K562 (cell line): ENCODE data around the gene SMIM45.

Experiments
- ATAC-seq: fragments of 200-7000 bp; cut with Tn5 transposase; 3 replicates; pipeline ENCODE4 v1.9.1; 2020; ENCODE audit warnings: moderate library complexity
- BruUV-seq: library from RNA; stranded (reverse); fragments of 400-500 nt; replicated peaks from 2 replicates; lab custom pipeline; 2021; lab: Mats Ljungman, UMichigan
- CTCF ChIA-PET: fragments of 300-600 bp; formaldehyde crosslinking; extraction: SDS; loops from one replicate; lab custom pipeline; 2021; ENCODE audit warnings: low intra/inter-chr PET ratio; lab: Yijun Ruan, JAX
- POLR2A ChIA-PET: fragments of 300-600, 350-650 bp; sonication (Branson Sonifier 250); formaldehyde crosslinking; extraction: SDS; loops from one replicate; lab custom pipeline; 2021; ENCODE audit warnings: antibody characterized with exemption, inconsistent platforms; lab: Yijun Ruan, JAX
- DNase-seq, 4 experiments: peaks; one replicate each; pipeline versions ENCODE4 v3.0.0 to v3.0.0-alpha.2; 2011 to 2018; ENCODE audit warnings: low spot score in 3 of 4, mixed read lengths in 3 of 4; ENCODE audit errors: extremely low read depth in 1 of 4
- FAIRE-seq: peaks from 2 replicates; lab custom pipeline; 2011; peaks lifted over from hg19 to GRCh38; lab: Jason Lieb, UNC
- H2AFZ ChIP-seq: 2 replicates; pipeline ENCODE4 v1.6.0; 2011; ENCODE audit warnings: low read depth, low read length, control low read depth, inconsistent platforms
- H3K27ac ChIP-seq: fragments of 200-600 bp; 3 replicates; pipeline ENCODE4 v1.8.0; 2011; ENCODE audit warnings: low read depth, mild to moderate bottlenecking, control low read depth, inconsistent platforms, low read length, moderate library complexity, mixed read lengths; ENCODE audit errors: extremely low read depth
- H3K27me3 ChIP-seq, 2 experiments: fragments of 300-600 bp in 1 of 2; 2 replicates in 1 of 2; 3 replicates in 1 of 2; pipeline versions ENCODE4 v1.6.0 to v1.8.0; 2011; ENCODE audit warnings: inconsistent platforms in 2 of 2, low read length in 2 of 2, mild to moderate bottlenecking in 1 of 2, mixed read lengths in 1 of 2, moderate library complexity in 1 of 2; ENCODE audit not compliant: control insufficient read depth in 2 of 2, insufficient read depth in 2 of 2
- H3K36me3 ChIP-seq: fragments of 300-600 bp; 3 replicates; pipeline ENCODE4 v1.8.0; 2011; ENCODE audit warnings: mild to moderate bottlenecking, low read length, inconsistent platforms; ENCODE audit not compliant: control insufficient read depth, insufficient read depth
- H3K4me1 ChIP-seq, 2 experiments: fragments of 200-600 bp in 1 of 2; replicated peaks in 1 of 2; 2 replicates in 1 of 2; 3 replicates in 1 of 2; pipeline versions ENCODE4 v1.5.1 to v1.8.0; 2011; ENCODE audit warnings: inconsistent platforms in 2 of 2, low read length in 2 of 2, mild to moderate bottlenecking in 1 of 2, mixed read lengths in 1 of 2, moderate library complexity in 1 of 2; ENCODE audit not compliant: control insufficient read depth in 2 of 2, insufficient read depth in 2 of 2
- H3K4me2 ChIP-seq: 2 replicates; pipeline ENCODE4 v1.6.1; 2011; ENCODE audit warnings: low read length, control low read depth, inconsistent platforms, mixed read lengths; ENCODE audit not compliant: insufficient read depth
- H3K4me3 ChIP-seq: fragments of 200-600 bp; sonication (generic), shearing (Covaris generic); 2 replicates; pipeline ENCODE4 v1.5.1; 2016; ENCODE audit warnings: control low read depth, inconsistent platforms
- H3K79me2 ChIP-seq: fragments of 200-600 bp; 3 replicates; pipeline ENCODE4 v1.8.0; 2011; ENCODE audit warnings: low read length, inconsistent platforms; ENCODE audit not compliant: control insufficient read depth, insufficient read depth
- H3K9ac ChIP-seq, 2 experiments: 2 replicates each; pipeline versions ENCODE4 v1.6.0 to v1.6.1; 2011; ENCODE audit warnings: low read depth in 2 of 2, low read length in 2 of 2, control low read depth in 1 of 2, inconsistent platforms in 1 of 2, mild to moderate bottlenecking in 1 of 2, mixed read lengths in 1 of 2; ENCODE audit not compliant: insufficient read depth in 1 of 2
- H3K9me1 ChIP-seq: one replicate; pipeline ENCODE4 v1.6.0; 2011; ENCODE audit warnings: inconsistent platforms, mild to moderate bottlenecking, low read length, moderate library complexity; ENCODE audit not compliant: control insufficient read depth, insufficient read depth
- H3K9me3 ChIP-seq: replicated peaks from 2 replicates; pipeline ENCODE4 v1.5.1; 2011; ENCODE audit warnings: low read depth, low read length, inconsistent platforms; ENCODE audit not compliant: control insufficient read depth, insufficient read depth
- H4K20me1 ChIP-seq: replicated peaks from 2 replicates; pipeline ENCODE4 v1.6.1; 2011; ENCODE audit warnings: low read length, inconsistent platforms, mixed read lengths; ENCODE audit not compliant: control insufficient read depth, insufficient read depth
- FOXA3 ChIP-seq, 2 experiments: fragments of 450-650 bp in 1 of 2; sonication (generic) in 1 of 2; formaldehyde crosslinking; IDR thresholded peaks in 1 of 2; conservative IDR thresholded peaks in 1 of 2; 2 replicates each; pipeline versions ENCODE4 v1.4.0 to v1.8.0; 2020 to 2022; ENCODE audit warnings: mild to moderate bottlenecking in 2 of 2, missing genetic modification reagents in 1 of 2
- MED1 ChIP-seq: sonication (generic); formaldehyde crosslinking; IDR thresholded peaks from 2 replicates; pipeline ENCODE4 v1.8.1; 2023; ENCODE audit warnings: missing genetic modification reagents, borderline replicate concordance
- NR2C2 ChIP-seq, 2 experiments: fragments of 200-800 bp in 1 of 2; sonication (Bioruptor generic) in 1 of 2; sonication (generic) in 1 of 2; formaldehyde crosslinking in 1 of 2; IDR thresholded peaks; 2 replicates each; pipeline versions ENCODE4 v1.6.1 to v1.8.0; 2016 to 2022; ENCODE audit warnings: mild to moderate bottlenecking in 1 of 2, missing compliant biosample characterization in 1 of 2, missing genetic modification characterization in 1 of 2, missing genetic modification reagents in 1 of 2
- RBFOX2 ChIP-seq: fragments of 200-400 bp; formaldehyde crosslinking; IDR thresholded peaks from 2 replicates; pipeline ENCODE4 v1.6.1; 2017; ENCODE audit warnings: low read depth, mild to moderate bottlenecking, low read length, moderate library complexity
- ZFX ChIP-seq: sonication (generic); formaldehyde crosslinking; IDR thresholded peaks from 2 replicates; pipeline ENCODE4 v1.8.0; 2022; ENCODE audit warnings: mild to moderate bottlenecking, missing genetic modification reagents, moderate library complexity
- WGBS: fragments of 100-300 bp; shearing (Covaris generic); methylation state at CpG from one replicate; pipeline ENCODE4 v1.1.6; 2016; ENCODE audit warnings: low coverage, mixed read lengths; ENCODE audit not compliant: insufficient coverage; ENCODE audit errors: missing lambda C conversion rate; 5-methylcytosine and 5-hydroxymethylcytosine counted together
- in situ Hi-C: fragments of 300-500 bp; cut with MboI; formaldehyde crosslinking; loops from 4 replicates; pipeline ENCODE4 v1.15.0; 2018; ENCODE audit warnings: inconsistent platforms, mixed read lengths
- intact Hi-C: fragments of 100-400 bp; cut with micrococcal nuclease; formaldehyde crosslinking; loops from 2 replicates; pipeline ENCODE4 v1.14.2; 2022

The SMIM45 gene

DNA sequence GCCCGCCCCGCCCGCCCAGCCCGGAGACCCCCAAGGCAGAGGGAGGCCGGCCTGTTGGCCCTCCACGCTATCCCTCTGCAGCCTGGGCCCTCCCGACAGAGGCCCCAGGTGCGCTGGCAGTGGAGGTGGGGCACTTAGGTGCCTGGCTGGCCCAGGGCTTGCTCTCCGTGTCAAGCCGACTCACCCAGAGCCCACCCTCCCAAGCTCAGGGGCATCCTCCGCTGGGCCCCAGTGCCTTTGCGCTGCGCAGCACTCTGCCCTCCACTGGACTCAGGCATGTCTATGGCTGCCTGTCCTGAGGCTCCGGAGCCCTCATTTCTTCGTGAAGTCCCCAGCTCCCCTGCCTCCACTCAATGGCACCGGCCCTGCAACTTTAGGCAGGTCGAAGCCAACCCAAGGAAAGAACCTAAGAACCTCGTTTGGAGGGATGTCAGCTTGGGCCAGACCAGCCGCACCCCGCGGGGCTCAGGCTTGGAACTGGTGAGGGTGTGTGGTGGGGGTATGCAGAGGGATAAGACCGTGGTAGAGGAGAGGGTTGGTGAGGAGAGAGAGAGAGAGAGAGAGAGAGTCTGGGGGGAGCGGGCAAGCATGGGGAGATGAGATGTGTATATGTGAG lies 6.1 kb downstream of the SMIM45 start:
- TF ChIP-seq NR2C2 (CRISPR knock-in tag; IDR thresholded peaks at IDR 0.05), result 0 out of 2 replicates have a peak, but pooled peaks have one; percentile 5
- no peak for TF ChIP-seq NR2C2 (tag; IDR thresholded peaks at IDR 0.05)
- TF ChIP-seq ZFX, result peak; percentile 54
- 0 out of 2 replicates have a peak, but pooled peaks have one; percentile 2 for TF ChIP-seq RBFOX2
- no peak for TF ChIP-seq MED1
- 0 out of 4 replicates have a peak, but pooled peaks of 1 of the 2 experiments have one; percentile 30 for TF ChIP-seq FOXA3 (CRISPR knock-in tag; conservative IDR thresholded peaks at IDR 0.05 in 1 of 2, IDR thresholded peaks at IDR 0.05 in 1 of 2)
- TF ChIP-seq, all 486 proteins: peak for 4
- in situ Hi-C loops, result loop anchor here (25.0 kb wide), 1 partner anchor 479 kb away; the partner anchor contains the start of gene NFAM1
- DNase-seq (no peak), FAIRE-seq (no peak), ATAC-seq (peak; percentile 55)
- no peaks in the 10 kb centered on the region for H3K9me1 ChIP-seq
- POLR2A ChIA-PET, result no interaction called here
- H3K79me2 ChIP-seq, result no peaks in the 10 kb centered on the region
- WGBS, result 70% methylated on average over 6 of the region's 23 CpGs
- H3K36me3 ChIP-seq, result no peaks in the 10 kb centered on the region
- H2AFZ ChIP-seq, result peak overlapping the region; percentile 74
- H3K9ac ChIP-seq, result peak overlapping the region in 1 of 2 experiments; percentile 87; a peak in 2 of 4 replicates
- no peaks in the 10 kb centered on the region for H3K27me3 ChIP-seq
- no TSS peak for BruUV-seq
- CTCF ChIA-PET, result no interaction called here
- peak overlapping the region; percentile 27; the same call in 1 of the 2 replicates for H3K4me2 ChIP-seq
- intact Hi-C loops, result no loop called here
- no peak overlapping the region for H3K4me3 ChIP-seq
- no peak overlapping the region for H3K27ac ChIP-seq
- H3K4me1 ChIP-seq, result peaks cover 11 to 29% of the 10 kb centered on the region in 2 experiments
- no peaks in the 10 kb centered on the region for H4K20me1 ChIP-seq
- H3K9me3 ChIP-seq, result no peaks in the 10 kb centered on the region
